22Rv1 (cell line): Measurements from ENCODE around the gene GPS1.

Source experiments
- H3K27ac ChIP-seq: fragments of 450-650 bp; 2 replicates; pipeline ENCODE4 v1.5.1; 2017
- CTCF ChIP-seq: fragments of 450-650 bp; IDR thresholded peaks from 2 replicates; pipeline ENCODE4 v1.5.1; 2017; ENCODE audit warnings: mild to moderate bottlenecking
- ZFX ChIP-seq: fragments of 450-650 bp; IDR thresholded peaks from 2 replicates; pipeline ENCODE4 v1.6.1; 2017; ENCODE audit warnings: antibody characterized with exemption, borderline replicate concordance

GPS1 gene

DNA sequence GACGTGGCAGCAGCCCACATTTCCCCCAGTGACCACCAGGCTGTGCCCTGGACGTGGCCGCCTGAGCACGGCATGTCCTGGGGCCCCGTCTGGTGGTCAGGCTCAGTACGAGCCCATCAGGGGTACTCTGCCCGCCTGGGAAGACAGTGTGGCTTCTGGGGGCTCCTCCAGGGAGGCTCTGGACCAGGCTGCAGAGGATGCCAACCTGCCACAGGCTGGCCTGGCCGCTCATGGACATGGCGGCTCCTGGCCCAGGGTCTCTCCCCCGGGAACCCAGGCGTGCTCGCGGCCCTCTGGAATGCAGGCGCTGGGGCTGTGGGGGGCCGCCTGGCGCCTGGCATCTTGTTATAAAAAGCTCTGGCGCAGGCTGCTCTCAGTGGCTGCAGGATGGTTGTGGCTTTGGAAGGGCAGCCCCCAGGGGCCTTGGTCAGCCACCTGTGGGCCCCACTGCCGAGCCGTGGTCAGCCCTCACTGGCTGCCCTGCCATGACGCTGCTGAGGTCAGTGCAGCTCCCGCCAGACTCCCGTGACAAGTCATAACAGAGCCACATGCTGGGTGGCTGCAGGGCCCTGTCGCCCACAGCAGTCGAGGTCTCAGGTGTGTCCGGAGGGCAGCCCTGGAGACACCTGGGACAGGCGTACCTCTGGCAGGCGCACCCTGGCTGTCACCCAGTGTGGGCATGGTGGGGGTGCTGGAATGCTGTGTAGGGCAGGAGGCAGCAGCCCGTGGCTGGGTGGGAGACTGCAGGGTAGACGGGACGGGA, 44.0 kb upstream of the GPS1 start:
- TF ChIP-seq CTCF (no peak), ZFX (no peak)
- H3K27ac ChIP-seq, result no peak overlapping the region

DNA sequence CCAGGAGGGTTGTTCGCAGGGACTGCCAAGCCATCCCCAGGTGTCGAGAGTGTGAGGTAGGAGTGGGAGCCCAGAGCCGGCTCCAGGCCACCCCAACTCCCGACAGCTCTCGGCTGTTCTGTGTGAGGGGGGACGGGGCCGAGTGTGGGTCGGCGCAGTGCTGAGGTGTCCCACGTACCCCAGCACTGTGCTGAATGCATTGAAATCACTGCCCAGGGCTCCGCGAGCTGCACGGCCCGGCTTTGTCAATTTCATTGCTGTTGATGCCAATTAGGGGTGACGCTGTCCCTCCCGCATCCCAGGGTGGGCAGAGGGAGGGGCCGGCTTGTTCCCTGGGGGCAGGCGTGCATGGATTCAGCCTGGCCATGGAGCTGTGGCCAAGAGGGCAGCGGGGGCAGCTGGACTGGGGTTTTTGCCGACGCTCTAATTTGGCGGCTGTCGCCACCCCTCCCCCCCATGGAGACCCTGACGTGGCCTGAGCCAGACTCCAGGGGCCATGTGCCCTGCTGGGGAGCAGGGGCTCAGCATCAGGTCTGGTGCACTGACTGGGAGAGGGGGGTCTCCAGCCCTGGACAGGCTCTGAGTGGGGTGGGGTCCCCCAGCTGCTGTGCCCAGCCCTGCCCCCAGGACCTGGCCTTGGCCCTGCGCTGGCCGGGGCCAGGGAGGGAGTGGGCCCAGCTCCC, 43.3 kb upstream of the GPS1 start:
- TF ChIP-seq ZFX (no peak), CTCF (no peak)
- no peak overlapping the region for H3K27ac ChIP-seq

GRCh38 chr17:82008941-82009405, 42.7 kb upstream of the GPS1 start:
- TF ChIP-seq CTCF, result no peak
- no peak for TF ChIP-seq ZFX
- no peak overlapping the region for H3K27ac ChIP-seq

- TF ChIP-seq ZFX, result no peak
- no peak for TF ChIP-seq CTCF
- H3K27ac ChIP-seq, result no peak overlapping the region
These were observed 42.3 kb upstream of the GPS1 start for GRCh38 chr17:82009413-82009812.

DNA sequence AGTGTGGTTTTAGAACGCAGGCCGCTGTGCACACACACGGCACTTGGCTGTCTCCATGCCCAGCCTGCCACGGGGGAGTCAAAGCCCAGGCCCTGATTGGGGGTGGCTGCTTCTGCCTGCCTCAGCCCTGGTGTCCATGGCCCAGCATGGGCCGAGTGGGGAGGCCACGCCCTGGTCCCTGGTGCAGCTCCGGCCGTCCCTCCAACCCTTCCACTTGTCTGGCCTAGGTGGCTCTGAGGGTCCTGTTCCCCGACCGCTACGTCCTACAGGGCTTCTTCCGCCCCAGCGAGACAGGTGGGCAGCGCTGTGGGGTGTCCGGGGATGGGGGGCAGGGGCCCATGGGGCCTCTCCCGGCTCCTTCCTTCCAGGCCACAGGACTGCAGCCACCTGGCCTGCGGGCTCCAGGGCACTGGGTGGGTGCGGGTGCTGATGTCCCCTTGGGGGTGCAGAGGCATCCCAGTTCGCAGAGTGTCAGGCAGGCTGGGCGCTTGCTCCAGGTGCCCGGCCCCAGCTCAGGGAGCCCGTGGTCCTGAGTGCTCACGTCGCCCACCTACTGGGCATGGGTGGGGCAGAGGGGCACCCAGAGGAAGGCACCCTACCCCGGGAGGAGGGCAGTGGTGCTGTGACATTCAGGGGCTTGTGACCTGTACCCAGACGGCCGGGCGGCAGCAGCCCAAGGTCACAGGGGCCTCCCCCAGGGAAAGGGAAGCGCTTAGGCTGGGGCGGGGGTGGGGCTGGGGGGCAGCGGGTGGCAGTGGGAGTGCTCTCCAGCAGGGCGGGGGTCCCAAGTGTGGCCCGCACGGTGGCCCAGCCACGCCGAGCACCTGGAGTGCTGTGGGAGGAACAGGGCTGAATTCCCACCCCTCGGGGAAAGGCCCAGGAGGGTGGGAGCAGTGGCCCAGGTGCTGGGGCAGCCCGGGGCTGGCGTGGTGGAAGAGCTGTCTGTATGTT, 40.8 kb upstream of the GPS1 start:
- no peak overlapping the region for H3K27ac ChIP-seq
- TF ChIP-seq ZFX (no peak), CTCF (no peak)

- no peak for TF ChIP-seq CTCF
- no peak for TF ChIP-seq ZFX
- H3K27ac ChIP-seq, result no peak overlapping the region
These were observed 40.0 kb upstream of the GPS1 start for GRCh38 chr17:82011617-82012187.
